Lung (tissue), 12 donors: ENCODE data around the gene MYH11. TPM values are rescaled to one million over a fixed set of nuclear protein-coding genes. Genes with fewer than 3 reads are reported as not detected.
A peak's percentile ranks its signal among the peaks of the same experiment; 100 is the strongest.

Source experiments
- ATAC-seq: fragments of 200-7000 bp; cut with Tn5 transposase; one replicate; pipeline ENCODE4 v1.9.1; 2020; ENCODE audit warnings: moderate number of reproducible peaks; ENCODE audit not compliant: insufficient read depth, low FRiP score
- DNase-seq, 3 donors: peaks; one replicate each; pipeline ENCODE4 v3.0.0-alpha.2; 2013 to 2017
- H3K27ac ChIP-seq, 2 donors: one replicate each; pipeline ENCODE4 v1.5.1; 2013; ENCODE audit warnings: mild to moderate bottlenecking in 2 of 2, moderate library complexity in 2 of 2, control low read depth in 1 of 2, inconsistent platforms in 1 of 2, low read depth in 1 of 2, low read length in 1 of 2
- H3K27me3 ChIP-seq, 3 donors: one replicate each; pipeline ENCODE4 v1.5.1; 2013; ENCODE audit warnings: low read length in 2 of 3; ENCODE audit not compliant: control insufficient read depth in 3 of 3, insufficient read depth in 3 of 3
- H3K36me3 ChIP-seq, 4 donors: one replicate each; pipeline ENCODE4 v1.5.1; 2013; ENCODE audit warnings: low read length in 4 of 4, mild to moderate bottlenecking in 1 of 4, moderate library complexity in 1 of 4; ENCODE audit not compliant: control insufficient read depth in 4 of 4, insufficient read depth in 4 of 4
- H3K4me1 ChIP-seq, 5 donors: one replicate each; pipeline ENCODE4 v1.5.1; 2013; ENCODE audit warnings: low read length in 5 of 5, mild to moderate bottlenecking in 2 of 5, moderate library complexity in 1 of 5; ENCODE audit not compliant: control insufficient read depth in 5 of 5, insufficient read depth in 5 of 5
- H3K4me3 ChIP-seq: one replicate; pipeline ENCODE4 v1.5.1; 2013; ENCODE audit warnings: mild to moderate bottlenecking, control low read depth, moderate library complexity
- H3K9ac ChIP-seq, 2 donors: one replicate each; pipeline ENCODE4 v1.5.1; 2013; ENCODE audit warnings: low read length in 2 of 2, control low read depth in 1 of 2; ENCODE audit not compliant: insufficient read depth in 1 of 2
- H3K9me3 ChIP-seq, 4 donors: one replicate each; pipeline ENCODE4 v1.5.1; 2013; ENCODE audit warnings: low read length in 3 of 4, mild to moderate bottlenecking in 1 of 4, moderate library complexity in 1 of 4; ENCODE audit not compliant: control insufficient read depth in 4 of 4, insufficient read depth in 3 of 4
- WGBS, 2 donors: extraction: QIAGEN DNeasy Blood & Tissue Kit; methylation state at CpG; one replicate each; pipeline ENCODE4 v1.1.7; 2013; 5-methylcytosine and 5-hydroxymethylcytosine counted together
- polyA plus RNA-seq, 2 donors: library from polyadenylated mRNA; stranded (reverse); fragments of 200-250 nt; gene quantifications; one replicate each; pipeline ENCODE4 v1.2.1, GENCODE V29; 2013
- total RNA-seq, 2 donors: library from RNA; depleted of rRNA in 1 of 2; stranded (reverse); fragments of >200 nt in 1 of 2; gene quantifications; one replicate each; pipeline ENCODE4 v1.2.1, GENCODE V29; 2014 to 2021
- TF ChIP-seq, protein P1 (sequence below): IDR thresholded peaks from 2 replicates; pipeline ENCODE4 v1.5.1; 2012; ENCODE audit warnings: mild to moderate bottlenecking; ENCODE audit errors: control extremely low read depth, extremely low read depth
- donor health status: control.
- donor health status: control.
- donor health status: Bipolar disorder and iron deficiency.
- donor health status: healthy.
- donor health status: DM: yes; HTN: yes; CAD: no.

The MYH11 gene
- total and polyA plus RNA-seq, 4 donors: 25.7 to 146 (median 55.0) TPM

- WGBS, 2 donors: 95 to 97% methylated on average over 13 of the region's 13 CpGs
- TF ChIP-seq, protein P1, sequence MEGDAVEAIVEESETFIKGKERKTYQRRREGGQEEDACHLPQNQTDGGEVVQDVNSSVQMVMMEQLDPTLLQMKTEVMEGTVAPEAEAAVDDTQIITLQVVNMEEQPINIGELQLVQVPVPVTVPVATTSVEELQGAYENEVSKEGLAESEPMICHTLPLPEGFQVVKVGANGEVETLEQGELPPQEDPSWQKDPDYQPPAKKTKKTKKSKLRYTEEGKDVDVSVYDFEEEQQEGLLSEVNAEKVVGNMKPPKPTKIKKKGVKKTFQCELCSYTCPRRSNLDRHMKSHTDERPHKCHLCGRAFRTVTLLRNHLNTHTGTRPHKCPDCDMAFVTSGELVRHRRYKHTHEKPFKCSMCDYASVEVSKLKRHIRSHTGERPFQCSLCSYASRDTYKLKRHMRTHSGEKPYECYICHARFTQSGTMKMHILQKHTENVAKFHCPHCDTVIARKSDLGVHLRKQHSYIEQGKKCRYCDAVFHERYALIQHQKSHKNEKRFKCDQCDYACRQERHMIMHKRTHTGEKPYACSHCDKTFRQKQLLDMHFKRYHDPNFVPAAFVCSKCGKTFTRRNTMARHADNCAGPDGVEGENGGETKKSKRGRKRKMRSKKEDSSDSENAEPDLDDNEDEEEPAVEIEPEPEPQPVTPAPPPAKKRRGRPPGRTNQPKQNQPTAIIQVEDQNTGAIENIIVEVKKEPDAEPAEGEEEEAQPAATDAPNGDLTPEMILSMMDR: no peak
- H3K36me3 ChIP-seq: peaks cover 0 to 11% (median 5%) of the 10 kb centered on the region in 4 donors
Measured at GRCh38 chr16:15741207-15741871, 115.5 kb downstream of the MYH11 start.

GRCh38 chr16:15739950-15740349 lies 116.9 kb downstream of the MYH11 start:
- Histone ChIP-seq H3K27ac (no peak overlapping the region), H3K27me3 (no peaks in the 10 kb centered on the region), H3K4me3 (no peak overlapping the region), H3K4me1 (peaks cover 0 to 7% (median 0%) of the 10 kb centered on the region in 5 donors), H3K9me3 (peaks cover 0 to 4% (median 1%) of the 10 kb centered on the region in 4 donors), H3K36me3 (peaks cover 0 to 12% (median 8%) of the 10 kb centered on the region in 4 donors), H3K9ac (no peak overlapping the region)
- no peak for ATAC-seq
- WGBS, 2 donors: 87 to 92% methylated on average over 6 of the region's 6 CpGs
- peak in 2 of 3 donors; percentile 34 to 36 for DNase-seq
- TF ChIP-seq, protein P1: no peak

More at GRCh38 chr16:15741207-15741871, 115.5 kb downstream of the MYH11 start:
- Histone ChIP-seq H3K27ac (no peak overlapping the region), H3K27me3 (no peaks in the 10 kb centered on the region), H3K9me3 (peaks cover 0 to 4% (median 1%) of the 10 kb centered on the region in 4 donors), H3K4me3 (no peak overlapping the region), H3K9ac (no peak overlapping the region), H3K4me1 (peaks cover 0 to 7% (median 0%) of the 10 kb centered on the region in 5 donors)
- DNase-seq: no peak
- ATAC-seq: no peak

DNA sequence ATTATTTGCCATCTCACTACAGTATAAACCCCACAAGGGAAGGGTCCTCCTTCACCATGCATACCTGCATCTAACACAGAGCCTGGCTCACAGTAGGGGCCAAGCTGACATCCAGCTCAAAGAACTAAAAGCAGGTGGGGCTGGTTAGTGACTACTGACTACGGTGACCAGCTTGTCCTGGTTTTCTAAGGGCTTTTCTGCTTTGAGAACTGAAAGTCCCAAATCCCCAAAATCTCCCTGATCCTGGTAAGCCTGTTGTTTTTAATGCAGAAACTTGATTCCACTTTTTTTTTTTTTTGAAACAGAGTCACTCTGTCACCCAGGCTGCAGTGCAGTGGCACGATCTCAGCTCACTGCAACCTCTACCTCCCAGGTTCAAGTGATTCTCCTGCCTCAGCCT lies 117.4 kb downstream of the MYH11 start:
- H3K27me3 ChIP-seq: no peaks in the 10 kb centered on the region
- peaks cover 0 to 7% (median 0%) of the 10 kb centered on the region in 5 donors for H3K4me1 ChIP-seq
- no peak for ATAC-seq
- TF ChIP-seq, protein P1: no peak
- peaks cover 0 to 10% (median 8%) of the 10 kb centered on the region in 4 donors for H3K36me3 ChIP-seq
- no peak for DNase-seq
- H3K9me3 ChIP-seq: peaks cover 0 to 4% (median 1%) of the 10 kb centered on the region in 4 donors
- 92 to 97% methylated on average over 2 of the region's 2 CpGs for WGBS, 2 donors
- H3K27ac ChIP-seq: no peak overlapping the region
- H3K9ac ChIP-seq: no peak overlapping the region
- H3K4me3 ChIP-seq: no peak overlapping the region
